ENCODE measurements around the gene AGAP1.

DNA sequence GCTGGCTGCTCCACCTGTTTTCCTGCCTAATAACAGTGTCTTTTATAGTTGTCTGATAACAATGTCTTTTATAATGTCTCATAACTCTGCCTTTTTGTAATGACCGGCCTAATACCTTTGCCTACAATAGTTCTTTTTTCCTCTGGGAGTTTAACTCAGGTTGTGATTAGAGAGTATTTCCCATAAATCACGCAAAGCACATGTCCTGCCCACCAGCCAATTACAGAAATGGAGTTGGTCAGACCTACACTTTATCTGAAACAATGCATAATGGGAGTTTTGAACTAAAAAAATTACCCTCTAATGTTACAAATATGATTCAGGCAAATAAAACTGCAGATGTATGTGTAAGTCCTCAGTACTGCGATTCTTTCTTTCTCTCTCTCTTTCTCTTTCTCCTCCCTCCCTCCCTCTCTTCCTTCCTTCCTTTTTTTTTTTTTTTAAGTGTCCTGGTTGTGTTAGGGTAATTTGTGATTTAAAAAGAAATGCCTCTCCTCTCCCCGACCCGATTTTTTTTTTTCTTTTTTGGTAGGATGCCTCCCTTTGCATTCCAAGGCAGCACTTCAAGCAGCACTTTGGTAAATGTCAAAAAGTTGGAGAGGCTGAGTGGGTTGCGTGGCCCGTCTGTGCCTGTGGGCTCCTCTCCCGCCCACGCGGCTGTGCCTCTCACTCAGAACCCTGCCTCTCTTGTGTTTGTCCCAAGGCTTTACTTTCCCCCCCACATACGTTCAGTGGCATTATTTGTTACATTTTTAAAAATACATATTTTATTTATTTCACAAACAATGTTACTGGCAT lies 147.3 kb downstream of the AGAP1 start:
- TF ChIP-seq, protein P1, sequence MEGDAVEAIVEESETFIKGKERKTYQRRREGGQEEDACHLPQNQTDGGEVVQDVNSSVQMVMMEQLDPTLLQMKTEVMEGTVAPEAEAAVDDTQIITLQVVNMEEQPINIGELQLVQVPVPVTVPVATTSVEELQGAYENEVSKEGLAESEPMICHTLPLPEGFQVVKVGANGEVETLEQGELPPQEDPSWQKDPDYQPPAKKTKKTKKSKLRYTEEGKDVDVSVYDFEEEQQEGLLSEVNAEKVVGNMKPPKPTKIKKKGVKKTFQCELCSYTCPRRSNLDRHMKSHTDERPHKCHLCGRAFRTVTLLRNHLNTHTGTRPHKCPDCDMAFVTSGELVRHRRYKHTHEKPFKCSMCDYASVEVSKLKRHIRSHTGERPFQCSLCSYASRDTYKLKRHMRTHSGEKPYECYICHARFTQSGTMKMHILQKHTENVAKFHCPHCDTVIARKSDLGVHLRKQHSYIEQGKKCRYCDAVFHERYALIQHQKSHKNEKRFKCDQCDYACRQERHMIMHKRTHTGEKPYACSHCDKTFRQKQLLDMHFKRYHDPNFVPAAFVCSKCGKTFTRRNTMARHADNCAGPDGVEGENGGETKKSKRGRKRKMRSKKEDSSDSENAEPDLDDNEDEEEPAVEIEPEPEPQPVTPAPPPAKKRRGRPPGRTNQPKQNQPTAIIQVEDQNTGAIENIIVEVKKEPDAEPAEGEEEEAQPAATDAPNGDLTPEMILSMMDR (IDR thresholded peaks at IDR 0.05), result no peak
- TF ChIP-seq POLR2AphosphoS5 (IDR thresholded peaks at IDR 0.05) (no peak), POLR2A (IDR thresholded peaks at IDR 0.05) (no peak)
